Measurements from ENCODE around the gene CHMP2B. TPM values are rescaled to one million over a fixed set of nuclear protein-coding genes. Genes with fewer than 3 reads are reported as not detected.

CHMP2B gene
- total RNA-seq, 1 donor from 2014 or later, result 38.9 TPM

GRCh38 chr3:87228316-87228715, 1.2 kb downstream of the CHMP2B start:
- H3K27me3 ChIP-seq (ENCODE audit: insufficient read depth, low read length), result no peaks in the 10 kb centered on the region
- Mint-ChIP-seq H3K27me3 (ENCODE audit: low read depth, unreplicated experiment) (no peaks in the 10 kb centered on the region), H3K9me3 (ENCODE audit: unreplicated experiment) (no peaks in the 10 kb centered on the region), H3K4me3 (ENCODE audit: unreplicated experiment) (peak overlapping the region; percentile 96), H3K36me3 (ENCODE audit: low read depth, unreplicated experiment) (peaks cover 5% of the 10 kb centered on the region), H3K4me1 (ENCODE audit: low read depth, unreplicated experiment) (peaks cover 26% of the 10 kb centered on the region), H3K27ac (ENCODE audit: unreplicated experiment) (peak overlapping the region; percentile 34)
- H4K20me1 ChIP-seq (ENCODE audit: insufficient read depth, low read length), result peaks cover 25% of the 10 kb centered on the region
- no peak overlapping the region for H2AFZ ChIP-seq (ENCODE audit: low read depth, low read length)
- DNase-seq (ENCODE audit: low read depth) (peak; percentile 59), FAIRE-seq (peak; percentile 59)
- peak overlapping the region; percentile 95 for H3K4me3 ChIP-seq (ENCODE audit: insufficient read depth, low read depth, low read length)
- peaks cover 56% of the 10 kb centered on the region for H3K79me2 ChIP-seq (ENCODE audit: insufficient read depth, low read length)
- no peaks in the 10 kb centered on the region for H3K4me1 ChIP-seq (ENCODE audit: insufficient read depth, low read length)
- peak overlapping the region; percentile 97 for H3K4me2 ChIP-seq (ENCODE audit: low read length)
- H3K9ac ChIP-seq (ENCODE audit: low read length), result peak overlapping the region; percentile 95
- no peak for TF ChIP-seq CTCF (IDR thresholded peaks at IDR 0.05; ENCODE audit: insufficient read depth, low read depth, low read length)
- TF ChIP-seq EZH2 (IDR thresholded peaks at IDR 0.05; ENCODE audit: insufficient read depth, low read length), result no peak
- H3K9me3 ChIP-seq (ENCODE audit: insufficient read depth, low read depth, low read length), result no peaks in the 10 kb centered on the region
- no peak overlapping the region for H3K27ac ChIP-seq (ENCODE audit: low read depth, low read length)
- no peaks in the 10 kb centered on the region for H3K36me3 ChIP-seq (ENCODE audit: insufficient read depth, low read length)

- no peak overlapping the region for H3K9ac ChIP-seq (ENCODE audit: low read length)
- H3K4me1 ChIP-seq (ENCODE audit: insufficient read depth, low read length), result no peaks in the 10 kb centered on the region
- Mint-ChIP-seq H3K4me3 (ENCODE audit: unreplicated experiment) (peak overlapping the region; percentile 96), H3K27me3 (ENCODE audit: low read depth, unreplicated experiment) (no peaks in the 10 kb centered on the region), H3K9me3 (ENCODE audit: unreplicated experiment) (no peaks in the 10 kb centered on the region), H3K4me1 (ENCODE audit: low read depth, unreplicated experiment) (peaks cover 28% of the 10 kb centered on the region), H3K36me3 (ENCODE audit: low read depth, unreplicated experiment) (peaks cover 5% of the 10 kb centered on the region), H3K27ac (ENCODE audit: unreplicated experiment) (no peak overlapping the region)
- H3K9me3 ChIP-seq (ENCODE audit: insufficient read depth, low read depth, low read length), result no peaks in the 10 kb centered on the region
- TF ChIP-seq EZH2 (IDR thresholded peaks at IDR 0.05; ENCODE audit: insufficient read depth, low read length) (no peak), CTCF (IDR thresholded peaks at IDR 0.05; ENCODE audit: insufficient read depth, low read depth, low read length) (no peak)
- H4K20me1 ChIP-seq (ENCODE audit: insufficient read depth, low read length), result peaks cover 32% of the 10 kb centered on the region
- H3K27ac ChIP-seq (ENCODE audit: low read depth, low read length), result no peak overlapping the region
- H3K4me2 ChIP-seq (ENCODE audit: low read length), result peak overlapping the region; percentile 97
- no peak for DNase-seq (ENCODE audit: low read depth)
- FAIRE-seq, result no peak
- H3K36me3 ChIP-seq (ENCODE audit: insufficient read depth, low read length), result no peaks in the 10 kb centered on the region
- H3K4me3 ChIP-seq (ENCODE audit: insufficient read depth, low read depth, low read length), result no peak overlapping the region
- H2AFZ ChIP-seq (ENCODE audit: low read depth, low read length), result no peak overlapping the region
- H3K79me2 ChIP-seq (ENCODE audit: insufficient read depth, low read length), result peaks cover 64% of the 10 kb centered on the region
- H3K27me3 ChIP-seq (ENCODE audit: insufficient read depth, low read length), result no peaks in the 10 kb centered on the region
Measured at GRCh38 chr3:87229113-87229512, 2.0 kb downstream of the CHMP2B start.

DNA sequence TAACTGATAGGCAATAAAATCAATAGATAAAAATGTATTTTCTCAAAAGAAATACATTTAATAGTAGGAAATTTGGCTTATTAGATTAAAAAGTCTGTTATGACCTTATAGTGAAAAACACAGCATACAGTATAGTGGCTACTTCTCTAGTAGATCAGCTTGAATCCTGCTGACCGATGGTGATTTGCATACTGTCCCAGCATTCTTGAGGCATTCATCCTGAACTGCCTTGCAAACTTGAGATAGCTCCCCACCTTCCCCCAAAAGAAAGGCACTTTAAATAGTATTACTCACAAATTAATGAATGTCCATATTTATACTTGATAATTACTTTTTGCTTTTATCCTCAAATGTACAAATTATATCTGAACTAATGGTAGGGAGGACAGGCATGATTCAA, 6.7 kb downstream of the CHMP2B start:
- no peak overlapping the region for H3K27ac Mint-ChIP-seq (ENCODE audit: unreplicated experiment)
- no peaks in the 10 kb centered on the region for H3K36me3 ChIP-seq (ENCODE audit: insufficient read depth, low read length)
- no peak overlapping the region for H3K27ac ChIP-seq (ENCODE audit: low read depth, low read length)
- H3K4me3 ChIP-seq (ENCODE audit: insufficient read depth, low read depth, low read length), result no peak overlapping the region
- no peaks in the 10 kb centered on the region for H3K9me3 Mint-ChIP-seq (ENCODE audit: unreplicated experiment)
- FAIRE-seq (no peak), DNase-seq (ENCODE audit: low read depth) (no peak)
- H3K4me1 ChIP-seq (ENCODE audit: insufficient read depth, low read length), result no peaks in the 10 kb centered on the region
- peaks cover 10% of the 10 kb centered on the region for H3K36me3 Mint-ChIP-seq (ENCODE audit: low read depth, unreplicated experiment)
- TF ChIP-seq EZH2 (IDR thresholded peaks at IDR 0.05; ENCODE audit: insufficient read depth, low read length) (no peak), CTCF (IDR thresholded peaks at IDR 0.05; ENCODE audit: insufficient read depth, low read depth, low read length) (no peak)
- H3K9me3 ChIP-seq (ENCODE audit: insufficient read depth, low read depth, low read length), result no peaks in the 10 kb centered on the region
- H3K27me3 Mint-ChIP-seq (ENCODE audit: low read depth, unreplicated experiment), result no peaks in the 10 kb centered on the region
- peaks cover 49% of the 10 kb centered on the region for H4K20me1 ChIP-seq (ENCODE audit: insufficient read depth, low read length)
- no peak overlapping the region for H2AFZ ChIP-seq (ENCODE audit: low read depth, low read length)
- no peak overlapping the region for H3K9ac ChIP-seq (ENCODE audit: low read length)
- H3K27me3 ChIP-seq (ENCODE audit: insufficient read depth, low read length), result no peaks in the 10 kb centered on the region
- H3K79me2 ChIP-seq (ENCODE audit: insufficient read depth, low read length), result peaks cover 83% of the 10 kb centered on the region
- peaks cover 28% of the 10 kb centered on the region for H3K4me1 Mint-ChIP-seq (ENCODE audit: low read depth, unreplicated experiment)
- H3K4me2 ChIP-seq (ENCODE audit: low read length), result no peak overlapping the region
- H3K4me3 Mint-ChIP-seq (ENCODE audit: unreplicated experiment), result no peak overlapping the region
